Astrocyte of the cerebellum (primary cell): ENCODE results near the gene H3-3A.

Experiments used
- DNase-seq: peaks from one replicate; pipeline ENCODE4 v3.0.0-alpha.2; 2011; ENCODE audit warnings: low read depth
- H3K4me3 ChIP-seq: 2 replicates; pipeline ENCODE4 v1.5.1; 2011; ENCODE audit warnings: mild to moderate bottlenecking, low read depth, low read length, moderate library complexity
- CTCF ChIP-seq: IDR thresholded peaks from 2 replicates; pipeline ENCODE4 v1.5.1; 2012; ENCODE audit warnings: low read length, low read depth, moderate library complexity, mild to moderate bottlenecking; ENCODE audit errors: missing control alignments
- in situ Hi-C: cut with HindIII; loops from 2 replicates; pipeline ENCODE4 v1.10.0; 2017; ENCODE audit warnings: low sequenced_read_pairs

Gene H3-3A

DNA sequence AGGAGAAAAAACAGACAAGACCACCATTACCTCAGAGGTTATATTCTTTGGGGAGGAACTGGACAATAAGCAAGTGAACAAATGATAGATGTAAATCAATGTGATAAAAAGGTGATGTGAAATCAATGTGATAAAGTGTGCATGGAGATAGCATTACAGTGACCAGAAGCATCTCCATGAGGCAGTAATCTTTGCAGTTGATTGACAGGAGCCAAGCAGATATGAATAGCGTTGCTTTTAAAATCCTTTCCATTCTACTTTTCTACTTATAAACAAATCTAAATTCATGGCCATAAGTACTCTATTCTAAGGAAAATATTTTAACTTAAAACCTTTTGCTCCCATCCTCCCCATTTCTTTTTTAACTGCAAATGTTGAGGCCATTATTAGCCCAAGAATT lies 2.8 kb upstream of the H3-3A start:
- in situ Hi-C loops = no loop called here
- H3K4me3 ChIP-seq = no peak overlapping the region
- TF ChIP-seq CTCF = no peak
- DNase-seq = no peak

DNA sequence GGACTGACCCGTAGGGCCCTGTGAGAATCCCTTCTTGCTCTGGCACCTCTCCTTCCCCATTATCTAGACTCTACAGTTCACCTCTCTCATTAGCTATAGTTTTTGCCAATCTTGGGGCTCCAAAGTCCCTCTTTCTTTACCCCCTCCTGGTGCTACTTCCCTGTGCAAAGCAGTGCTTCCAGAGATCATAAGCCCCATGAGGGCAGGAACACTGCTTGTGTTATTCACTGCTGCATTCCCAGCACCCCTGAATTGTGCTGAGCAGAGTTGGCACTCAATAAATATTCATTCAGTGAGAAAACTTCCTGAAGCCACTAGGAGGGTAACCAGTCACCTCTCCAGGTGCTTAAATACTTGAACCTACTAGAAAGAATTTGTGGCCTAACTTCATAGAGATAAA lies 2.1 kb upstream of the H3-3A start:
- in situ Hi-C loops = no loop called here
- no peak for DNase-seq
- TF ChIP-seq CTCF = no peak
- H3K4me3 ChIP-seq = no peak overlapping the region

- in situ Hi-C loops = no loop called here
- peak overlapping the region; percentile 58 for H3K4me3 ChIP-seq
- TF ChIP-seq CTCF = no peak
- DNase-seq = no peak
Observed at GRCh38 chr1:226061068-226061840, 1.3 kb upstream of the H3-3A start.

- no peak for TF ChIP-seq CTCF
- in situ Hi-C loops = no loop called here
- H3K4me3 ChIP-seq = peak overlapping the region; percentile 58
- DNase-seq = no peak
Observed at GRCh38 chr1:226061841-226062557, 517 bp upstream of the H3-3A start.

DNA sequence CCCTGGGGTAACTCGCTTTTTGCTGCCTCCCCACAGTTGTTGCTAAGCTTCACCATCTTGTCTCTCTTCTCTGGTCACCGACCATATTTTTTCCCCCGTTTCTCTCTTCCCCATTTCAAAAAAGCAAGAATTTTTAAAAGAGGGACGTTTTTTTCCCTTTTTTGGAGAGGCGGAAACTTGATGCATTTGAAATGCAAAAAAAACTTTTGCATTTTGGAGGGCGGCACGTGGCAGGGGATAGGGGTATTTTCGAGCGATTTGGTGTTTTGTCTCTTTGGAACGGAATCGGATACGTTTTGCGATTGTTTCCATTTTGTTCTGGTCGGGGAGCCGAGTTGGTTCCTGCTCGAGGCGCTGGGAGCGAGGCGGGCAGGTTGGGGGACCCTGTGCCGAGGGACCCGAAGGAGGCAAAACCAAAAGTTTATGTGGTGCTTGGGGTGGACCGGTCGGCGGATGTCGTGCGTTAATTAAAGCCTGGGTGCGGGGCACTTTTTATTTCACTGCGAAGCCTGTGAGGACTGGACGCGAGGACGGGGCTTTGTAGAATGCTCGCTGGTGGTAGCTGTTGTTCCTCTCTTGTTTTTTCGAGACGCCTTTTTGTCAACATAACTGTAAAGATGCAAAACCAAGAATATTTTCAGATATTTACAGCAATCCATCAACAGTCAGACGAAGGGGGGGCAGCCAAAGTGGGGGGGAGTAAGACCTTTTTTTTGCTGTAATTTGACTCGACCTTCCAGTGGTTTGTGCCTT lies 884 bp downstream of the H3-3A start:
- in situ Hi-C loops = no loop called here
- no peak for TF ChIP-seq CTCF
- DNase-seq = no peak

GRCh38 chr1:226063977-226064815 lies 1.7 kb downstream of the H3-3A start:
- peak overlapping the region; percentile 93 for H3K4me3 ChIP-seq
- in situ Hi-C loops = no loop called here
- TF ChIP-seq CTCF = peak; percentile 65
- DNase-seq = no peak

More for the DNA sequence above, 884 bp downstream of the H3-3A start:
- H3K4me3 ChIP-seq = peak overlapping the region; percentile 93
